Endodermal cell (in vitro differentiated cells): Measurements from ENCODE around the gene PSORS1C1. TPM values are rescaled to one million over a fixed set of nuclear protein-coding genes. Genes with fewer than 3 reads are reported as not detected.
"Not testable (repeated sequence)": the region's sequence is repeated elsewhere in the genome, so short reads cannot be mapped to it uniquely, and the experiment has no call there.

Experiments
- DNase-seq: peaks from one replicate; pipeline ENCODE4 v3.0.0-alpha.2; 2017
- H3K27ac ChIP-seq: 2 replicates; pipeline ENCODE4 v1.5.1; 2013; ENCODE audit warnings: mild to moderate bottlenecking, low read depth, low read length, moderate library complexity
- H3K27me3 ChIP-seq: 2 replicates; pipeline ENCODE4 v1.6.1; 2013; ENCODE audit warnings: mild to moderate bottlenecking, low read length, moderate library complexity; ENCODE audit not compliant: insufficient read depth, control insufficient read depth, poor library complexity, severe bottlenecking
- H3K36me3 ChIP-seq: 2 replicates; pipeline ENCODE4 v1.7.0; 2013; ENCODE audit warnings: mild to moderate bottlenecking, low read length, moderate library complexity; ENCODE audit not compliant: control insufficient read depth, insufficient read depth
- H3K4me1 ChIP-seq: one replicate; pipeline ENCODE4 v1.7.0; 2013; ENCODE audit warnings: low read length; ENCODE audit not compliant: control insufficient read depth, insufficient read depth
- H3K4me3 ChIP-seq: 2 replicates; pipeline ENCODE4 v1.5.1; 2013; ENCODE audit warnings: mild to moderate bottlenecking, low read length, moderate library complexity
- H3K9ac ChIP-seq: 2 replicates; pipeline ENCODE4 v1.6.1; 2013; ENCODE audit warnings: mild to moderate bottlenecking, low read length, moderate library complexity; ENCODE audit not compliant: poor library complexity, severe bottlenecking; ENCODE audit errors: extremely low read depth
- H3K9me3 ChIP-seq: 2 replicates; pipeline ENCODE4 v1.6.1; 2013; ENCODE audit warnings: mild to moderate bottlenecking, low read length, moderate library complexity; ENCODE audit not compliant: control insufficient read depth
- H3K27ac Mint-ChIP-seq: 2 replicates; pipeline ENCODE4 v1.8.0; 2020; ENCODE audit warnings: mixed read lengths
- H3K27me3 Mint-ChIP-seq: 2 replicates; pipeline ENCODE4 v1.8.0; 2021; ENCODE audit warnings: mild to moderate bottlenecking, mixed read lengths; ENCODE audit not compliant: insufficient read depth
- H3K36me3 Mint-ChIP-seq: 2 replicates; pipeline ENCODE4 v1.8.0; 2020; ENCODE audit warnings: low read depth, mixed read lengths
- H3K4me1 Mint-ChIP-seq: 2 replicates; pipeline ENCODE4 v1.8.0; 2020; ENCODE audit warnings: mixed read lengths
- H3K4me3 Mint-ChIP-seq: 2 replicates; pipeline ENCODE4 v1.8.0; 2020; ENCODE audit warnings: mild to moderate bottlenecking, moderate library complexity, mixed read lengths
- H3K9me3 Mint-ChIP-seq: 2 replicates; pipeline ENCODE4 v1.8.0; 2020; ENCODE audit warnings: mild to moderate bottlenecking, mixed read lengths
- WGBS, 2 experiments: methylation state at CpG; one replicate each; pipeline versions ENCODE4 v1.1.5 to v1.1.7; 2013; ENCODE audit warnings: missing lambda C conversion rate in 2 of 2, mixed read lengths in 1 of 2; ENCODE audit not compliant: insufficient coverage in 1 of 2, insufficient read length in 1 of 2; 5-methylcytosine and 5-hydroxymethylcytosine counted together
- total RNA-seq, 2 donors: library from RNA; stranded (reverse); fragmentation: NEBNext Ultra II Directional in 1 of 2; extraction: Animal tissue kit (Norgen Biotek cat#: 25700) in 1 of 2; gene quantifications; 2 replicates in 1 of 2; 3 replicates in 1 of 2; pipeline ENCODE4 v1.2.1, GENCODE V29; 2021
- TF ChIP-seq, protein P1 (sequence below): fragments of 200-600 bp; sonication (generic); conservative IDR thresholded peaks from 2 replicates; pipeline ENCODE4 v1.5.0; 2021; ENCODE audit warnings: antibody characterized with exemption, mild to moderate bottlenecking

Gene PSORS1C1
- total RNA-seq, 2 donors from 2014 or later, result 1.1 to 1.2 TPM

DNA sequence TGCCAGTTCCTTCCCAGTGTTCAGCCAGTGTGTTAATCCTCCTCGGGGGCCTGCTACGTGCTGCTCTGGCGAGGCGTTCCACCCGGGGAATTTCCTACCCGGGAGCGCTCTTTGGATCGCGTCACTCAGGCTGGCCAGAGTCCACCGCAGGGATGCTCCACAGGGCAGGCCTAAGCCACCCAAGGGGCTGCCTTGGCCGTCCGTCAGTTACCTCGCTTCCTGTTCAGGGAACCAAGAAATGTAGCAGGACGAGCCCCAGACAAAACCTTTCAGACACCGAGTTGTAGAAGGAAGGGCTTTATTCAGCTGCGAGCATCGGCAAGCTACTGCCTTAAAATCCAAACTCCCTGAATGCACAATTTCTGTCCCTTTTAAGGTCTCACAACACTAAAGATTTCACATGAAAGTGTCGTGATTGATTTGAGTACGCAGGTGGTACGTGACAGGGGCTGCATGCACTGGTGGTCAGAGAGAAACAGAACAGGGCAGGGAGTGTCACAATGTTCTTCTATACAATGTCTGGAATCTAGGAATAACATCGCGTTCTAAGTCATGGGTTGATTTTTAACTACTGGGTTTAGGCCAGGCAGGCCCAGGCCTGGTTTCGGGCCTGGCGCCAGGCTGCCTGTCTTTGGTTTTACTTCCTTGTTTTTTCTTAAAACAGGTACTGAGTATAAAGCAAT, 71.6 kb downstream of the PSORS1C1 start:
- WGBS, 2 experiments, result 93% methylated on average over 10 to 24 of the region's 24 CpGs
- no peaks in the 10 kb centered on the region for H3K4me1 ChIP-seq
- H3K27me3 ChIP-seq, result no peaks in the 10 kb centered on the region
- DNase-seq, result no peak
- H3K27ac Mint-ChIP-seq, result no peak overlapping the region
- no peak overlapping the region for H3K9ac ChIP-seq
- no peak overlapping the region for H3K27ac ChIP-seq
- H3K9me3 ChIP-seq, result no peaks in the 10 kb centered on the region
- TF ChIP-seq, protein P1, sequence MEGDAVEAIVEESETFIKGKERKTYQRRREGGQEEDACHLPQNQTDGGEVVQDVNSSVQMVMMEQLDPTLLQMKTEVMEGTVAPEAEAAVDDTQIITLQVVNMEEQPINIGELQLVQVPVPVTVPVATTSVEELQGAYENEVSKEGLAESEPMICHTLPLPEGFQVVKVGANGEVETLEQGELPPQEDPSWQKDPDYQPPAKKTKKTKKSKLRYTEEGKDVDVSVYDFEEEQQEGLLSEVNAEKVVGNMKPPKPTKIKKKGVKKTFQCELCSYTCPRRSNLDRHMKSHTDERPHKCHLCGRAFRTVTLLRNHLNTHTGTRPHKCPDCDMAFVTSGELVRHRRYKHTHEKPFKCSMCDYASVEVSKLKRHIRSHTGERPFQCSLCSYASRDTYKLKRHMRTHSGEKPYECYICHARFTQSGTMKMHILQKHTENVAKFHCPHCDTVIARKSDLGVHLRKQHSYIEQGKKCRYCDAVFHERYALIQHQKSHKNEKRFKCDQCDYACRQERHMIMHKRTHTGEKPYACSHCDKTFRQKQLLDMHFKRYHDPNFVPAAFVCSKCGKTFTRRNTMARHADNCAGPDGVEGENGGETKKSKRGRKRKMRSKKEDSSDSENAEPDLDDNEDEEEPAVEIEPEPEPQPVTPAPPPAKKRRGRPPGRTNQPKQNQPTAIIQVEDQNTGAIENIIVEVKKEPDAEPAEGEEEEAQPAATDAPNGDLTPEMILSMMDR, result no peak
- no peaks in the 10 kb centered on the region for H3K36me3 ChIP-seq
- no peaks in the 10 kb centered on the region for H3K9me3 Mint-ChIP-seq
- no peak overlapping the region for H3K4me3 ChIP-seq
- H3K27me3 Mint-ChIP-seq, result no peaks in the 10 kb centered on the region
- H3K4me3 Mint-ChIP-seq, result no peak overlapping the region
- peaks cover 14% of the 10 kb centered on the region for H3K4me1 Mint-ChIP-seq
- H3K36me3 Mint-ChIP-seq, result no peaks in the 10 kb centered on the region

DNA sequence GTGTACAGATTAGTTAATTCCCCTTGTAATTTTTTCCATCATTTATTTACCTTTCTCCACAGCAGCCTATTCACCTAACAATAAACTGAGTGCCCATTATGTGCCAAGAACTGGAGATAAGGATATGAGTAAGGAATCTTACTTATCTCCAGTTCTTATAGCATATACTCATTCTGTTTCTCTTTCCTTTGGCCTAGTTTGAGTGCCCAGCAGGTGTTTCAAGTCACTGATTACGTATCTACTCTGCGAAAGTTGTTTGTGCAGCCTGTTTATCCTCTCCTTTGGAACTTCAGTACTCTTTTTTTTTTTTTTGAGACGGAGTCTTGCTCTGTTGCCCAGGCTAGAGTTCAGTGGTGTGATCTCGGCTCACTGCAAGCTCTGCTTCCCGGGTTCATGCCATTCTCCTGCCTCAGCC, 73.2 kb downstream of the PSORS1C1 start:
- peaks cover 2% of the 10 kb centered on the region for H3K9me3 Mint-ChIP-seq
- Histone ChIP-seq H3K4me3 (no peak overlapping the region), H3K4me1 (no peaks in the 10 kb centered on the region), H3K27ac (no peak overlapping the region), H3K9ac (no peak overlapping the region), H3K9me3 (no peaks in the 10 kb centered on the region), H3K36me3 (no peaks in the 10 kb centered on the region), H3K27me3 (no peaks in the 10 kb centered on the region)
- TF ChIP-seq, protein P1, result no peak
- peaks cover 14% of the 10 kb centered on the region for H3K4me1 Mint-ChIP-seq
- DNase-seq, result no peak
- 93 to 94% methylated on average over 2 to 5 of the region's 5 CpGs for WGBS, 2 experiments
- no peak overlapping the region for H3K4me3 Mint-ChIP-seq
- H3K36me3 Mint-ChIP-seq, result no peaks in the 10 kb centered on the region
- H3K27me3 Mint-ChIP-seq, result no peaks in the 10 kb centered on the region
- no peak overlapping the region for H3K27ac Mint-ChIP-seq

- 59 to 77% methylated on average over 2 to 3 of the region's 3 CpGs for WGBS, 2 experiments
These were observed 74.6 kb downstream of the PSORS1C1 start for GRCh38 chr6:31189223-31189622.

More at GRCh38 chr6:31189223-31189622, 74.6 kb downstream of the PSORS1C1 start:
- H3K27me3 ChIP-seq, H3K27ac ChIP-seq, H3K36me3 ChIP-seq, H3K4me3 ChIP-seq, H3K9me3 ChIP-seq, H3K9me3 Mint-ChIP-seq, H3K4me1 Mint-ChIP-seq, H3K4me3 Mint-ChIP-seq, H3K36me3 Mint-ChIP-seq, H3K4me1 ChIP-seq, H3K9ac ChIP-seq, H3K27me3 Mint-ChIP-seq, H3K27ac Mint-ChIP-seq: not testable (repeated sequence)
- DNase-seq, result peak; percentile 59

Other genes starting within 250 kb of the PSORS1C1 start
- gene DDR1, start 230.3 kb upstream of the PSORS1C1 start, total RNA-seq, result 100 to 1,000 TPM; 140 to 151 TPM
- 10 to 100 TPM; 60.0 to 67.9 TPM for gene GTF2H4, start 206.6 kb upstream of the PSORS1C1 start, total RNA-seq
- 10 to 100 TPM; 39.4 to 52.5 TPM for gene VARS2, start 200.6 kb upstream of the PSORS1C1 start, total RNA-seq
- gene SFTA2, start 182.6 kb upstream of the PSORS1C1 start, total RNA-seq, result not detected
- gene MUCL3, start 173.8 kb upstream of the PSORS1C1 start, total RNA-seq, result under 1 TPM; 0.18 TPM
- not detected for gene MUC21, start 131.1 kb upstream of the PSORS1C1 start, total RNA-seq
- gene MUC22, start 104.3 kb upstream of the PSORS1C1 start, total RNA-seq, result not detected
- gene C6orf15, start 2.2 kb upstream of the PSORS1C1 start, total RNA-seq, result not detected
- gene CDSN, start 5.6 kb downstream of the PSORS1C1 start, total RNA-seq, result not detected
- not detected for gene PSORS1C2, start 24.3 kb downstream of the PSORS1C1 start, total RNA-seq
- 10 to 100 TPM; 56.5 to 73.6 TPM for gene CCHCR1, start 43.0 kb downstream of the PSORS1C1 start, total RNA-seq
- gene TCF19, start 43.8 kb downstream of the PSORS1C1 start, total RNA-seq, result 10 to 100 TPM; 10.8 to 12.5 TPM
- gene POU5F1, start 55.9 kb downstream of the PSORS1C1 start, total RNA-seq, result 100 to 1,000 TPM; 106 to 687 TPM
- gene HLA-C, start 157.3 kb downstream of the PSORS1C1 start, total RNA-seq, result 100 to 1,000 TPM; 248 to 442 TPM
- gene HLA-B, start 242.4 kb downstream of the PSORS1C1 start, total RNA-seq, result 1,000 to 10,000 TPM in 1 of 2 donors, 100 to 1,000 TPM in 1; 194 to 1,067 TPM